ENCODE results near the gene SBF1.

SBF1 gene

GRCh38 chr22:50483977-50484853 is 9.4 kb upstream of the SBF1 start:
- DNase-seq (ENCODE audit: low spot score) = no peak

GRCh38 chr22:50483556-50483955 is 8.7 kb upstream of the SBF1 start:
- DNase-seq (ENCODE audit: low spot score) = no peak

GRCh38 chr22:50483106-50483505 is 8.3 kb upstream of the SBF1 start:
- no peak for DNase-seq (ENCODE audit: low spot score)

GRCh38 chr22:50482107-50483074 is 7.6 kb upstream of the SBF1 start:
- no peak for DNase-seq (ENCODE audit: low spot score)

- no peak for DNase-seq (ENCODE audit: low spot score)
These were observed 6.7 kb upstream of the SBF1 start, which contains the start of gene ADM2 for GRCh38 chr22:50481440-50482106. ADM2 (plus strand) TSS chr22:50481543; CDS start chr22:50481848, 305 bp downstream.

- no peak for DNase-seq (ENCODE audit: low spot score)
These were observed 6.2 kb upstream of the SBF1 start for GRCh38 chr22:50481045-50481439.

- no peak for DNase-seq (ENCODE audit: low spot score)
These were observed 4.9 kb upstream of the SBF1 start for GRCh38 chr22:50479721-50480120.

- DNase-seq (ENCODE audit: low spot score) = no peak
These were observed 3.1 kb upstream of the SBF1 start for GRCh38 chr22:50477923-50478322.

GRCh38 chr22:50476868-50477267 is 2.0 kb upstream of the SBF1 start:
- no peak for DNase-seq (ENCODE audit: low spot score)

- no peak for DNase-seq (ENCODE audit: low spot score)
These were observed 792 bp upstream of the SBF1 start for GRCh38 chr22:50475652-50476002.

- DNase-seq (ENCODE audit: low spot score) = peak; percentile 9
These were observed 772 bp downstream of the SBF1 start for GRCh38 chr22:50473855-50474671.

- DNase-seq (ENCODE audit: low spot score) = peak; percentile 27
These were observed 1.7 kb downstream of the SBF1 start for GRCh38 chr22:50473088-50473487.

- no peak for DNase-seq (ENCODE audit: low spot score)
These were observed 2.9 kb downstream of the SBF1 start for GRCh38 chr22:50471962-50472361.

GRCh38 chr22:50471197-50471847 is 3.5 kb downstream of the SBF1 start:
- no peak for DNase-seq (ENCODE audit: low spot score)

- DNase-seq (ENCODE audit: low spot score) = no peak
These were observed 4.3 kb downstream of the SBF1 start for GRCh38 chr22:50470491-50470890.

- peak; percentile 9 for DNase-seq (ENCODE audit: low spot score)
These were observed 5.2 kb downstream of the SBF1 start for GRCh38 chr22:50469377-50470305.

GRCh38 chr22:50468626-50469025 is 6.2 kb downstream of the SBF1 start:
- no peak for DNase-seq (ENCODE audit: low spot score)

- no peak for DNase-seq (ENCODE audit: low spot score)
These were observed 6.9 kb downstream of the SBF1 start for GRCh38 chr22:50467773-50468440.

GRCh38 chr22:50467341-50467740 is 7.5 kb downstream of the SBF1 start:
- no peak for DNase-seq (ENCODE audit: low spot score)

Data from hematopoietic multipotent progenitor cell treated with erythropoietin and hydrocortisone succinate and interleukin-3 and kit ligand, for 17 days (in vitro differentiated cells).